ENCODE data around the gene CARHSP1.

DNA sequence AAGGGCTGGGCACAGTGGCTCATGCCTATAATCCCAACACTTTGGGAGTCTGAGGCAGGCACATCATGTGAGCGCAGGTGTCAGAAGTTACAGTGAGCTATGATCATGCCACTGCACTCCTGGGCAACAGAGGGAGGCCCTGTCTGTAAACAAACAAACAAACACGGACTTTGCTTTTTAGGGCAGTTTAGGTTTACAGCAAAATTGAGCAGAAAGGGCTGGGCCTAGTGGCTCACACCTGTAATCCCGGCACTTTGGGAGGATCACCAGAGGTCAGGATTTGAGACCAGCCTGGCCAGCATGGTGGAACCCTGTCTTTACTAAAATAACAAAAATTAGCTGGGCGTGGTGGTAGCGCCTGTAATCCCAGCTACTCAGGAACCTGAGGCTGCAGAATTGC, 3.3 kb upstream of the CARHSP1 start:
- TF ChIP-seq, protein P1, sequence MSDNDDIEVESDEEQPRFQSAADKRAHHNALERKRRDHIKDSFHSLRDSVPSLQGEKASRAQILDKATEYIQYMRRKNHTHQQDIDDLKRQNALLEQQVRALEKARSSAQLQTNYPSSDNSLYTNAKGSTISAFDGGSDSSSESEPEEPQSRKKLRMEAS (IDR thresholded peaks at IDR 0.05; ENCODE audit: low read depth, low read length): no peak
- TF ChIP-seq, protein P2, sequence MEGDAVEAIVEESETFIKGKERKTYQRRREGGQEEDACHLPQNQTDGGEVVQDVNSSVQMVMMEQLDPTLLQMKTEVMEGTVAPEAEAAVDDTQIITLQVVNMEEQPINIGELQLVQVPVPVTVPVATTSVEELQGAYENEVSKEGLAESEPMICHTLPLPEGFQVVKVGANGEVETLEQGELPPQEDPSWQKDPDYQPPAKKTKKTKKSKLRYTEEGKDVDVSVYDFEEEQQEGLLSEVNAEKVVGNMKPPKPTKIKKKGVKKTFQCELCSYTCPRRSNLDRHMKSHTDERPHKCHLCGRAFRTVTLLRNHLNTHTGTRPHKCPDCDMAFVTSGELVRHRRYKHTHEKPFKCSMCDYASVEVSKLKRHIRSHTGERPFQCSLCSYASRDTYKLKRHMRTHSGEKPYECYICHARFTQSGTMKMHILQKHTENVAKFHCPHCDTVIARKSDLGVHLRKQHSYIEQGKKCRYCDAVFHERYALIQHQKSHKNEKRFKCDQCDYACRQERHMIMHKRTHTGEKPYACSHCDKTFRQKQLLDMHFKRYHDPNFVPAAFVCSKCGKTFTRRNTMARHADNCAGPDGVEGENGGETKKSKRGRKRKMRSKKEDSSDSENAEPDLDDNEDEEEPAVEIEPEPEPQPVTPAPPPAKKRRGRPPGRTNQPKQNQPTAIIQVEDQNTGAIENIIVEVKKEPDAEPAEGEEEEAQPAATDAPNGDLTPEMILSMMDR (IDR thresholded peaks at IDR 0.05; ENCODE audit: low read depth, low read length): no peak
- TF ChIP-seq POLR2A (IDR thresholded peaks at IDR 0.05; ENCODE audit: extremely low read depth, insufficient read length): no peak
- no peak for TF ChIP-seq MYC (IDR thresholded peaks at IDR 0.05; ENCODE audit: low read depth, low read length)
